ENCODE results near the gene CARD19.

Gene CARD19

DNA sequence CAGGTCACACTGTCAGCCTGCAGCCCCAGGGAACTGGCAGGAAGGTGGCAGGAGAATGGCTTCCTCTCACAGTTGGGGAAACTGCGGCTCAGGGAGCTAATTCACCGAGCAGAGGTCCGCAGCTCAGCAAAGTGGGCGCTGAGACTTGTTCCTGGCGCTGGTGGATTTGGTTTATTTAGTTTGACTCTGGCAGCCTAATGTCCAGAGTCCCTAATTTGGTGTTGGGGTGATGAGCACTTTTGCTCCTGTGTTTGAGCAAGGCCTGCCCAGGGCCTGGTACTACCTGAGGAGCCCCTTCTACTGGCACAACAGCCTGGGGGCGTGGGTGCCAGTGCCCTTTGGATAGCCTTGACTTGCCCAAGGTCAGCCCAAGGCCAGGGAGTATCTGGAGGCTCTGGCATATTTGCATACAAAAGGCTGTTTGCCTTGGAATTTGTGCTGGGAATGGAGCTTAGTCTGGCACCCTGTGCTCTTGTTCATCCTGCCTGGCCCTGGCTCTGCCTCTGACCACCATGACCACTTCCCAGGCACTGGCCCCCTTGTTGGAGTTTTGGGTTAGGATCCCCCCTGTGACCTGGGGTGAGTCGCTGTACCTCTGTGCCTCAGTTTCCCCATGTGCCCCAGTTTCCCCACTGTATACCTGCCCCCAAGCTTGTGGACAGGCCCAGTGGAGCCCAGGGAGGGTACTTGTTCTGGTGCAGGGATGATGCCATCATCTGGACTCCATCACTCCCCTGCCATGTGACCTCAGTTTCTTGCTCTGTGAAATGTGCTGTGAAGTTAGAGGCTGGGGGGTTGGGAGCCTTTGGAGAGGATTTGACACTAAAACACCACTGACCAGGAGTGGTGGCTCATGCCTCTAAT is 36.1 kb upstream of the CARD19 start:
- H3K27ac ChIP-seq: peak overlapping the region; percentile 24; the same call in 1 of the 2 replicates
- TF ChIP-seq, protein P1, sequence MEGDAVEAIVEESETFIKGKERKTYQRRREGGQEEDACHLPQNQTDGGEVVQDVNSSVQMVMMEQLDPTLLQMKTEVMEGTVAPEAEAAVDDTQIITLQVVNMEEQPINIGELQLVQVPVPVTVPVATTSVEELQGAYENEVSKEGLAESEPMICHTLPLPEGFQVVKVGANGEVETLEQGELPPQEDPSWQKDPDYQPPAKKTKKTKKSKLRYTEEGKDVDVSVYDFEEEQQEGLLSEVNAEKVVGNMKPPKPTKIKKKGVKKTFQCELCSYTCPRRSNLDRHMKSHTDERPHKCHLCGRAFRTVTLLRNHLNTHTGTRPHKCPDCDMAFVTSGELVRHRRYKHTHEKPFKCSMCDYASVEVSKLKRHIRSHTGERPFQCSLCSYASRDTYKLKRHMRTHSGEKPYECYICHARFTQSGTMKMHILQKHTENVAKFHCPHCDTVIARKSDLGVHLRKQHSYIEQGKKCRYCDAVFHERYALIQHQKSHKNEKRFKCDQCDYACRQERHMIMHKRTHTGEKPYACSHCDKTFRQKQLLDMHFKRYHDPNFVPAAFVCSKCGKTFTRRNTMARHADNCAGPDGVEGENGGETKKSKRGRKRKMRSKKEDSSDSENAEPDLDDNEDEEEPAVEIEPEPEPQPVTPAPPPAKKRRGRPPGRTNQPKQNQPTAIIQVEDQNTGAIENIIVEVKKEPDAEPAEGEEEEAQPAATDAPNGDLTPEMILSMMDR (conservative IDR thresholded peaks at IDR 0.05): no peak
- TF ChIP-seq ZFX (IDR thresholded peaks at IDR 0.05): no peak

DNA sequence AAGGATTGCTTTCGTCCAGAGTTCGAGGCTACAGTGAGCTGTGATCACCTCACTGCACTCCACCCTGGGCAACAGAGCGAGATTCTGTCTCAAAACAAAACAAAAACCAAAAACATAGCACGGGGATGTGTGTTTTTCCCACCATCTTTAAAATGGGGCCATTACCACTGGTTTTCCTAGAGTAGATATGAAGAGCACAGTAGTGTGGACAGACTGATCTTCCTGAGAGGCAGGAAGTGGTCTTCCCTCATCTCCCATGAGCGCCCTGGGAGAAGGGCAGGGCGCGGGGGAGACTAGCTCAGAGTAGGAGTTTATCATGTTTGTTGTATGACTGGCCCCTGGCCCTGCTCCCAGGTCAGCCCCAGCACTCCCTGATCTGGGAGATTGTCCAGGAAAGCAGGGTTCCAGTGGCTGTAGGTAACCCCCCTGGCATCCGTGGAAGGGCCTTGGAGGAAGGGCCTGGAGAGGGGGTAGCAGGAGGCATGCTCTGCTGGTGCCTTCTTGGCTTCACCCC is 35.2 kb upstream of the CARD19 start:
- peak overlapping the region; percentile 24 for H3K27ac ChIP-seq

DNA sequence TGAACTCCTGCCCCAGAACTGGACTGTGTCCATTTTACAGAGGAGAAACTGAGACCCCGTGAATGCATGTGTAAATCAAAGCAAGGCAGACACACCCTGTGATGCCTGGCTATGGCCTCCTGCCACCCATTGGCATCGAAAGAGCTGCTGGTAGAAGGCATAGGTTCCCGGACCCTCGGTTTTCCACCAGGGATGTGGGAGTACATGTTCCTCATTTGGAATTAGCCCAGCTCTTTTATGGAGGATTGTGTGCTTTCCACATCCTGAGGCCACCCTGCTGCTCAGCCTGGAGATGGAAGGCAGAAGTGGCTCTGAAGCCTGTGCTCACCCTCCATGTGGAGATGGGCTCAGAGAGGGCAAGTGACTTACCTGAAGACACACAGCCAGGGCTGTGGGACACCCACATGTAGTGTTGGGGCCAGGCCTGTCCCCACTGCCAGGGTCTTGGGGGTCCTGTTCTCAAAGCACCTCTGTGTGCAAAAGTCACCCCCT is 34.7 kb upstream of the CARD19 start:
- no peak for TF ChIP-seq ZFX (IDR thresholded peaks at IDR 0.05)
- TF ChIP-seq, protein P1 (conservative IDR thresholded peaks at IDR 0.05): no peak
- peak overlapping the region; percentile 24 for H3K27ac ChIP-seq

More for the DNA sequence above, 35.2 kb upstream of the CARD19 start:
- TF ChIP-seq, protein P1 (conservative IDR thresholded peaks at IDR 0.05): no peak
- TF ChIP-seq ZFX (IDR thresholded peaks at IDR 0.05): no peak

DNA sequence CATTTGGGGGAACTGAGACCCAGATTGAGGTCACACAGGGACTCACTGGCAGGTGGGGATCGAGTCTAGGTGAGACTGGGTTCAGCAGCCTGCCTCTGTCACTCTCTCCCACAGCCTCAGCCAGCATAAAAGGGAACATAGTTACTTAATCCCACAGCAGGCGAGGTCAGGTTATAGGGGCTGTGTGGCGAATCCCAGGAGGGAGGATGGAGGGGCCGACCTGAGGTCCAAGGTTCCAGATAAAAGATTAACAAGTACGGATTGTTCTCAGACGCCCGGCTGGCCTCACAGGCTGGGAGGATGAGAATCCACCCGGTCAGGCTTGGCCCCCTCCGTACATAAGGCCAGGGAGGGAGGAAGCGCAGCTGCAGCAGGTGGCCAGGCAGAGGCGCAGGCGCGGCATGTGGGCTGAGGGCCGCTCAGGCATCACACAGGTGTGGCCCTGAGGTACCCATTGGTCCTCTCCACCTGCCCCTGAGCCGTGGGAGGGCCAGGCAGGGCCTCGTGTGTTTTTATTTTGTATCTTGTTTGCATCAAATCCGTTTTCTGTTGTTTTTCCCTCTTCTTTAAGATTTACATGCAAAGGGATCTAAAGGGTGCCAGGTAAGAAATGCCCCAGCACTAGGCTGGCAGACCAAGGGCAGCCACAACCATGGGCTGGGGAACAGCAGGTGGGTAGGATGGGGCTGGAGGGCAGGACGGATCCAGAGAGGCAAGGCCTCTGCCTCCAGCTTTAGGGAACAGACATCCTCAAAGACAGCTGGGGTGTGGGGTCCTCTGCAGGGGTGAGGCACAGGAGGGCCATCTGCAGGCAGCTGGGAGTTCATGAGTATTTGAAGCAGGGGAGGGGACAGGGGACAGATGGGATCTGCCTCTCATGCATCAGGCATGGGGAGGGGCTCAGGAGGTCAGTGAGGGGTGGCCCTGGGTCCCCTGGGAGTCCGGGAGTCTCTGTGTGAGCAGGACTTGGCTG is 33.9 kb upstream of the CARD19 start:
- H3K27ac ChIP-seq: peak overlapping the region; percentile 24
- TF ChIP-seq, protein P1 (conservative IDR thresholded peaks at IDR 0.05): no peak

DNA sequence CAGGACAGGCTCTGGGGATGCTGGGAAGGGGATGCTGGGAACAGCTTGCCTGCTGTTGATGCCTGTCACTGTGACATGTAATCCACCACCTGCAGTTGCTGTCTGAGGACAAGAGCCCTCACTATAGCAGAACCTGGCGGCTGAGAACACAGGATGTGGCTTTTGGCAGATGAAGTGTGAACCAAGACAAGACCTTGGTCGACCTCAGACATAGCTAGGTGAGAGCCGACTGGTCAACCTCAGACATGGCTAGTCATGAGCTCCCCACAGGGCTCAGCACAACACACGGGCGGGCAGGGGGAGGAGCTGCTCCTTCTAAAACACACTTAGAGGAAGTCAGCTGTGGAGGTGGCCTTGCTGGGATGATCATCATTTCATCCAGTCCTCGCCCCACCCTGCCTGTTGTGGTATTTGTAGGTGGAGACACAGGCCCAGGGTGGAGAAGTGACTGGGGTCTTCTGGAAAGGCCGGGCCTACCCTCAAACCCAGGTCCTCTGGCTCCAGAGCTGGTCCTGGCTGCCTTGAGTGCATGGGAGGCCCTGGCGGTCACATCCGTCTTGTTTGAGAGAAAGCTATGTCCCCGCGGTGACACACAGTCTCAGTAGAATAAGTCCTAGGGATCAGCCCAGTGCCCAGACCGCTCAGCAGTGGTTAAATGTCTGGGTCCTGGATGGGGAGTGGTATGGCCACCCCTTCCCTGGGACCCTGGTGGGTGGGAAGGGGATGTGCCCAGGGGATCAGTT is 31.5 kb upstream of the CARD19 start:
- TF ChIP-seq ZFX (IDR thresholded peaks at IDR 0.05): no peak
- TF ChIP-seq, protein P1 (conservative IDR thresholded peaks at IDR 0.05): no peak
- no peak overlapping the region for H3K27ac ChIP-seq

DNA sequence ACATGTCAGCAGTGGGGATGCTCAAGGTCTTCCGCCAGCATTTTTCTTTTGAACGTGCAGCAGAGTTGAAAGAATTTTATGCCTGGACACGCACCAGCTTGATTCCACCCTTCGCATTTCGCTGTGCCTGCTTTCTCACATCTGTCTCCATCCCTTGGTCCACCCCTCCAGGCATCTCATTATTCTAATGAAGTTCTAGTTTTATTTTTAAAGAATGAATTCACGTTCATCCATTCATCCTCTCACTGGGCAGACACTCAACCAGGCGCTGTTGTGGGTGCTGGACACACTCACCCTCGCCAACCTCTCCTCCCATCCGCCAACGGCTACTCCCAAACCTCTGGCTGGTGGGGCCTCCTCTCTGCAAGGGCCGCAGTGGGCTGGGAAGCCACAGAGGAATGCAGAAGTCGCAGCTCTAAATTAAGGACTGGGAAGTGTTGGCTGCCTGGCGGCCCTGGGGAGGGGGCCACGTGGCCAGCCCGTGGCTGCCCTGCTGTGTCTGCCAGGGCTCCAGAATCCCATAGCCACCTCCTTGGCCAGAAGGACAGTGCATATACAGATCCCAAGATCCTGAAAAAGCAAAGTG is 30.8 kb upstream of the CARD19 start:
- no peak overlapping the region for H3K27ac ChIP-seq
- TF ChIP-seq, protein P1 (conservative IDR thresholded peaks at IDR 0.05): no peak
- no peak for TF ChIP-seq ZFX (IDR thresholded peaks at IDR 0.05)

All from C4-2B (cell line).